ENCODE measurements around the gene IL1RAPL1. TPM values are rescaled to one million over a fixed set of nuclear protein-coding genes. Genes with fewer than 3 reads are reported as not detected.

The IL1RAPL1 gene
- total RNA-seq, 1 experiment from 2014 or later = not detected

DNA sequence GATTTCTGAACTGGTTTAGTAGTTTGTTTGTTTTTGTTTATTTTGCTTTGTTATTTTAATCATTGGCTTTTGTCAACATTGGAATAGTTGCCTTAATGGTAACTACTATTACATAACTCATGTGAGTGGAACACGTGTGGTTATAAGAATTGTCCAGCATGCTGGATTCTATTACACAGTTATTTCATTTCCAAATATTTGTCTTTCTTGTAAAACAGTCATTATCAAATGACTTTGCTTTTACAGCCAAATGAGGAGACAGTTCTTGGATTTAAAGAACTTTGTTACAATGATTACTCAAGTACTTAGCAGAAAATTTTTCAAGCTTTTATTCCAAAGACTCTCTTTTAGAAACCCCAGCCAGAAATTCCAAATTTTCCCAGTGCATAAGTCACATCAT lies 1112.0 kb downstream of the IL1RAPL1 start:
- no peak overlapping the region for H3K4me3 ChIP-seq (ENCODE audit: low read length)

DNA sequence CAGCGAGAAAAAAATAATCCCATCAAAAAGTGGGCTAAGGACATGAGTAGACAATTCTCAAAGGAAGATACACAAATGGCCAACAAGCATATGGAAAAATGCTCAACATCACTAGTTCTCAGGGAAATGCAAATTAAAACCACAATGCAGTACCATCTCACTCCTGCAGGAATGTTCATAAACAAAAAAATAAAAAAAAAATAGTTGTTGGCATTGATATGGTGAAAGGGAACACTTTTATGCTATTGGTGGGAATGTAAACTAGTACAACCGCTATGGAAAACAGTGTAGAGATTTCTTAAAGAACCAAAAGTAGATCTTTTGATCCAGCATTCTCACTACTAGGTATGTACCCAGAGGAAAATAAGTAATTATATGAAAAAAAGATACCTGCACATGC lies 1119.8 kb downstream of the IL1RAPL1 start:
- no peak overlapping the region for H3K9ac ChIP-seq (ENCODE audit: low read length)
- no peak overlapping the region for H3K27ac ChIP-seq (ENCODE audit: low read length)
- H3K4me1 ChIP-seq (ENCODE audit: low read length) = no peaks in the 10 kb centered on the region
- H3K79me2 ChIP-seq (ENCODE audit: low read length) = no peaks in the 10 kb centered on the region
- H3K9me3 ChIP-seq (ENCODE audit: low read length) = peaks cover 35% of the 10 kb centered on the region
- DNase-seq = no peak
- H3K9me2 ChIP-seq (replicated peaks; ENCODE audit: insufficient read depth, low read length) = no peaks in the 10 kb centered on the region
- no peak overlapping the region for H3K4me2 ChIP-seq (ENCODE audit: low read depth, low read length, poor library complexity, severe bottlenecking)
- H3K27me3 ChIP-seq (ENCODE audit: low read length) = no peaks in the 10 kb centered on the region
- no peaks in the 10 kb centered on the region for H3K36me3 ChIP-seq (ENCODE audit: insufficient read depth, low read length)
- no peak overlapping the region for H2AFZ ChIP-seq (ENCODE audit: low read length)
- no peaks in the 10 kb centered on the region for H4K20me1 ChIP-seq (ENCODE audit: insufficient read depth, low read depth, low read length)
- H3K4me3 ChIP-seq (ENCODE audit: low read length) = no peak overlapping the region

More for the DNA sequence above, 1112.0 kb downstream of the IL1RAPL1 start:
- H3K9ac ChIP-seq (ENCODE audit: low read length) = no peak overlapping the region
- no peaks in the 10 kb centered on the region for H3K36me3 ChIP-seq (ENCODE audit: insufficient read depth, low read length)
- H3K79me2 ChIP-seq (ENCODE audit: low read length) = no peaks in the 10 kb centered on the region
- H3K9me3 ChIP-seq (ENCODE audit: low read length) = peaks cover 25% of the 10 kb centered on the region
- no peaks in the 10 kb centered on the region for H3K27me3 ChIP-seq (ENCODE audit: low read length)
- H3K9me2 ChIP-seq (replicated peaks; ENCODE audit: insufficient read depth, low read length) = no peaks in the 10 kb centered on the region
- no peak for DNase-seq
- no peaks in the 10 kb centered on the region for H4K20me1 ChIP-seq (ENCODE audit: insufficient read depth, low read depth, low read length)
- H3K27ac ChIP-seq (ENCODE audit: low read length) = no peak overlapping the region
- H3K4me1 ChIP-seq (ENCODE audit: low read length) = no peaks in the 10 kb centered on the region
- H2AFZ ChIP-seq (ENCODE audit: low read length) = no peak overlapping the region
- no peak overlapping the region for H3K4me2 ChIP-seq (ENCODE audit: low read depth, low read length, poor library complexity, severe bottlenecking)

DNA sequence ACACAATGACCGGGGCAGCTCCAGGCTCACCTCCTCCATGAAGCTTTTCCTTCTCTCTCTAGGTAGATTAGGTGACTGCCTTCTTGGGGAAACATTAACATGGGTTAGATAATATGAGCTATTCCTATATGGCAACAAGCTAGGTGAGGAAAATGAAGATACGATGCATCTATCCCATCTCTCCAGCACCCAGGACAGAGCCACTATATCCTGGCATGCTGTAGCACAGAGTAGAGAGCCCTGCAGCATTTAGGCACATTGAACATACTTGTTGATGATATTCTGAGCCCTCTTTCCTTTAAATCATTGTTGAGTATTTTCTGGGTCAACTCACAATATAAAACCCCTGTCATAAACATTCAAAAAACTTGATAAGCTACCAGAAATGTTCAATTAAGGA lies 1133.9 kb downstream of the IL1RAPL1 start:
- H3K9ac ChIP-seq (ENCODE audit: low read length) = no peak overlapping the region
- H3K27ac ChIP-seq (ENCODE audit: low read length) = no peak overlapping the region
- H3K4me1 ChIP-seq (ENCODE audit: low read length) = no peaks in the 10 kb centered on the region
- H3K9me2 ChIP-seq (replicated peaks; ENCODE audit: insufficient read depth, low read length) = no peaks in the 10 kb centered on the region
- H3K79me2 ChIP-seq (ENCODE audit: low read length) = no peaks in the 10 kb centered on the region
- H3K4me3 ChIP-seq (ENCODE audit: low read length) = no peak overlapping the region
- no peaks in the 10 kb centered on the region for H4K20me1 ChIP-seq (ENCODE audit: insufficient read depth, low read depth, low read length)
- no peak overlapping the region for H2AFZ ChIP-seq (ENCODE audit: low read length)
- peaks cover 21% of the 10 kb centered on the region for H3K9me3 ChIP-seq (ENCODE audit: low read length)
- H3K4me2 ChIP-seq (ENCODE audit: low read depth, low read length, poor library complexity, severe bottlenecking) = no peak overlapping the region
- H3K36me3 ChIP-seq (ENCODE audit: insufficient read depth, low read length) = no peaks in the 10 kb centered on the region
- no peaks in the 10 kb centered on the region for H3K27me3 ChIP-seq (ENCODE audit: low read length)
- DNase-seq = no peak

- no peaks in the 10 kb centered on the region for H3K4me1 ChIP-seq (ENCODE audit: low read length)
- H3K4me3 ChIP-seq (ENCODE audit: low read length) = no peak overlapping the region
- no peak for DNase-seq
- peaks cover 23% of the 10 kb centered on the region for H3K9me3 ChIP-seq (ENCODE audit: low read length)
- no peaks in the 10 kb centered on the region for H4K20me1 ChIP-seq (ENCODE audit: insufficient read depth, low read depth, low read length)
- H3K36me3 ChIP-seq (ENCODE audit: insufficient read depth, low read length) = no peaks in the 10 kb centered on the region
- H3K9me2 ChIP-seq (replicated peaks; ENCODE audit: insufficient read depth, low read length) = no peaks in the 10 kb centered on the region
- H3K27me3 ChIP-seq (ENCODE audit: low read length) = no peaks in the 10 kb centered on the region
- H3K27ac ChIP-seq (ENCODE audit: low read length) = no peak overlapping the region
- H3K9ac ChIP-seq (ENCODE audit: low read length) = no peak overlapping the region
- no peak overlapping the region for H2AFZ ChIP-seq (ENCODE audit: low read length)
- H3K79me2 ChIP-seq (ENCODE audit: low read length) = no peaks in the 10 kb centered on the region
- no peak overlapping the region for H3K4me2 ChIP-seq (ENCODE audit: low read depth, low read length, poor library complexity, severe bottlenecking)
These were observed 1137.1 kb downstream of the IL1RAPL1 start for GRCh38 chrX:29724316-29724715.

- no peak overlapping the region for H3K4me3 ChIP-seq (ENCODE audit: low read length)
- no peaks in the 10 kb centered on the region for H3K27me3 ChIP-seq (ENCODE audit: low read length)
- H3K4me1 ChIP-seq (ENCODE audit: low read length) = no peaks in the 10 kb centered on the region
- H3K36me3 ChIP-seq (ENCODE audit: insufficient read depth, low read length) = no peaks in the 10 kb centered on the region
- no peaks in the 10 kb centered on the region for H3K9me2 ChIP-seq (replicated peaks; ENCODE audit: insufficient read depth, low read length)
- no peaks in the 10 kb centered on the region for H4K20me1 ChIP-seq (ENCODE audit: insufficient read depth, low read depth, low read length)
- no peak overlapping the region for H3K4me2 ChIP-seq (ENCODE audit: low read depth, low read length, poor library complexity, severe bottlenecking)
- H2AFZ ChIP-seq (ENCODE audit: low read length) = no peak overlapping the region
- H3K9me3 ChIP-seq (ENCODE audit: low read length) = peaks cover 36% of the 10 kb centered on the region
- no peaks in the 10 kb centered on the region for H3K79me2 ChIP-seq (ENCODE audit: low read length)
- no peak for DNase-seq
- no peak overlapping the region for H3K27ac ChIP-seq (ENCODE audit: low read length)
- no peak overlapping the region for H3K9ac ChIP-seq (ENCODE audit: low read length)
These were observed 1139.6 kb downstream of the IL1RAPL1 start for GRCh38 chrX:29726811-29727210.

GRCh38 chrX:29728639-29729038 lies 1141.4 kb downstream of the IL1RAPL1 start:
- Histone ChIP-seq H3K4me3 (ENCODE audit: low read length) (no peak overlapping the region), H3K4me2 (ENCODE audit: low read depth, low read length, poor library complexity, severe bottlenecking) (no peak overlapping the region), H3K9me2 (replicated peaks; ENCODE audit: insufficient read depth, low read length) (no peaks in the 10 kb centered on the region), H3K9ac (ENCODE audit: low read length) (no peak overlapping the region), H3K9me3 (ENCODE audit: low read length) (peaks cover 39% of the 10 kb centered on the region), H4K20me1 (ENCODE audit: insufficient read depth, low read depth, low read length) (no peaks in the 10 kb centered on the region), H3K79me2 (ENCODE audit: low read length) (no peaks in the 10 kb centered on the region), H3K27ac (ENCODE audit: low read length) (no peak overlapping the region), H3K36me3 (ENCODE audit: insufficient read depth, low read length) (no peaks in the 10 kb centered on the region), H3K4me1 (ENCODE audit: low read length) (no peaks in the 10 kb centered on the region), H2AFZ (ENCODE audit: low read length) (no peak overlapping the region), H3K27me3 (ENCODE audit: low read length) (no peaks in the 10 kb centered on the region)
- no peak for DNase-seq

- no peak overlapping the region for H3K4me3 ChIP-seq (ENCODE audit: low read length)
These were observed 1157.7 kb downstream of the IL1RAPL1 start for GRCh38 chrX:29744966-29745365.

GRCh38 chrX:29746326-29746725 lies 1159.1 kb downstream of the IL1RAPL1 start:
- H2AFZ ChIP-seq (ENCODE audit: low read length) = no peak overlapping the region
- no peak overlapping the region for H3K9ac ChIP-seq (ENCODE audit: low read length)
- no peak overlapping the region for H3K27ac ChIP-seq (ENCODE audit: low read length)
- H3K9me3 ChIP-seq (ENCODE audit: low read length) = peaks cover 23% of the 10 kb centered on the region; the same call in 1 of the 2 replicates
- H3K4me3 ChIP-seq (ENCODE audit: low read length) = no peak overlapping the region
- H3K36me3 ChIP-seq (ENCODE audit: insufficient read depth, low read length) = no peaks in the 10 kb centered on the region
- H3K4me2 ChIP-seq (ENCODE audit: low read depth, low read length, poor library complexity, severe bottlenecking) = no peak overlapping the region
- no peaks in the 10 kb centered on the region for H3K27me3 ChIP-seq (ENCODE audit: low read length)
- DNase-seq = no peak
- no peaks in the 10 kb centered on the region for H3K9me2 ChIP-seq (replicated peaks; ENCODE audit: insufficient read depth, low read length)
- no peaks in the 10 kb centered on the region for H3K79me2 ChIP-seq (ENCODE audit: low read length)
- H4K20me1 ChIP-seq (ENCODE audit: insufficient read depth, low read depth, low read length) = no peaks in the 10 kb centered on the region
- H3K4me1 ChIP-seq (ENCODE audit: low read length) = no peaks in the 10 kb centered on the region

More at GRCh38 chrX:29744966-29745365, 1157.7 kb downstream of the IL1RAPL1 start:
- H2AFZ ChIP-seq (ENCODE audit: low read length) = no peak overlapping the region
- peaks cover 18% of the 10 kb centered on the region for H3K9me3 ChIP-seq (ENCODE audit: low read length)
- H3K36me3 ChIP-seq (ENCODE audit: insufficient read depth, low read length) = no peaks in the 10 kb centered on the region
- no peaks in the 10 kb centered on the region for H3K79me2 ChIP-seq (ENCODE audit: low read length)
- H3K27ac ChIP-seq (ENCODE audit: low read length) = no peak overlapping the region
- no peak for DNase-seq
- H3K4me1 ChIP-seq (ENCODE audit: low read length) = no peaks in the 10 kb centered on the region
- no peaks in the 10 kb centered on the region for H4K20me1 ChIP-seq (ENCODE audit: insufficient read depth, low read depth, low read length)
- H3K9ac ChIP-seq (ENCODE audit: low read length) = no peak overlapping the region
- no peaks in the 10 kb centered on the region for H3K27me3 ChIP-seq (ENCODE audit: low read length)
- no peak overlapping the region for H3K4me2 ChIP-seq (ENCODE audit: low read depth, low read length, poor library complexity, severe bottlenecking)
- no peaks in the 10 kb centered on the region for H3K9me2 ChIP-seq (replicated peaks; ENCODE audit: insufficient read depth, low read length)

DNA sequence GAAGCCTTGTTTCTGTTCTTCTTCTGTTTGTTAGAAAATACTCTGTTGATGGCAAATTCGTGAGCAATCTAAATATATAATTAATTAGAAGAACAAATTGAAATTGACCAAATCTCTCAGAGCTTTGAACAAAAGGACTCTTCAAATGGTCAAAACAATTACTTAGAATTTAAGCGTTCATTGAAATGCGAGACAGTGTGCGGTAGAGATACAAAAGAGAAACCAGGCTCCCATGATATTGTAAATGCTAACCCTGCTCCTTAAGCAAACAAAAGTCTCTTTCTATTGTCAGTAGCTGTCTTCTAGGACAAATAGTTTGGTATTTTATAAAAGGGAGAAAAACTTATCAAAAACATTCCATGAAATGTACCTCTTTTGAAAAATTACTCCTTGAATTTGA lies 1174.8 kb downstream of the IL1RAPL1 start:
- Histone ChIP-seq H3K36me3 (ENCODE audit: insufficient read depth, low read length) (no peaks in the 10 kb centered on the region), H4K20me1 (ENCODE audit: insufficient read depth, low read depth, low read length) (no peaks in the 10 kb centered on the region)

More for the DNA sequence above, 1174.8 kb downstream of the IL1RAPL1 start:
- H3K4me1 ChIP-seq (ENCODE audit: low read length) = no peaks in the 10 kb centered on the region
- H3K4me3 ChIP-seq (ENCODE audit: low read length) = no peak overlapping the region
- no peak overlapping the region for H3K4me2 ChIP-seq (ENCODE audit: low read depth, low read length, poor library complexity, severe bottlenecking)
- no peaks in the 10 kb centered on the region for H3K9me2 ChIP-seq (replicated peaks; ENCODE audit: insufficient read depth, low read length)
- H3K9me3 ChIP-seq (ENCODE audit: low read length) = peaks cover 40% of the 10 kb centered on the region
- no peak for DNase-seq
- no peaks in the 10 kb centered on the region for H3K27me3 ChIP-seq (ENCODE audit: low read length)
- no peak overlapping the region for H2AFZ ChIP-seq (ENCODE audit: low read length)
- no peaks in the 10 kb centered on the region for H3K79me2 ChIP-seq (ENCODE audit: low read length)
- H3K27ac ChIP-seq (ENCODE audit: low read length) = no peak overlapping the region
- H3K9ac ChIP-seq (ENCODE audit: low read length) = no peak overlapping the region

All from Karpas-422 (cell line).